HL-60 (cell line): Measurements from ENCODE around the gene PLCG1.

Source experiments
- DNase-seq, 2 experiments: peaks; one replicate each; pipeline ENCODE4 v3.0.0-alpha.2; 2010 to 2020; ENCODE audit warnings: low read depth in 1 of 2, low spot score in 1 of 2
- H3K27ac ChIP-seq: fragments of 250-450 bp; sonication (Bioruptor Pico); replicated peaks from 2 replicates; pipeline ENCODE4 v1.5.1; 2020; ENCODE audit warnings: mild to moderate bottlenecking, moderate library complexity
- H3K27me3 ChIP-seq: fragments of 250-450 bp; sonication (Bioruptor Pico); 2 replicates; pipeline ENCODE4 v1.5.1; 2021; ENCODE audit warnings: mild to moderate bottlenecking, moderate library complexity; ENCODE audit not compliant: insufficient read depth, poor library complexity, severe bottlenecking
- H3K4me3 ChIP-seq: replicated peaks from 2 replicates; pipeline ENCODE4 v1.5.1; 2011; ENCODE audit warnings: mild to moderate bottlenecking, control low read depth, low read length; ENCODE audit not compliant: insufficient read depth
- CTCF ChIP-seq: IDR thresholded peaks from one replicate; pipeline ENCODE4 v1.5.1; 2011; ENCODE audit warnings: low read length, control low read depth, inconsistent platforms; ENCODE audit not compliant: insufficient read depth
- GABPA ChIP-seq: IDR thresholded peaks from 2 replicates; pipeline ENCODE4 v1.6.1; 2012; ENCODE audit warnings: low read depth
- POLR2AphosphoS5 ChIP-seq: IDR thresholded peaks from 2 replicates; pipeline ENCODE4 v1.6.1; 2012; ENCODE audit warnings: low read depth
- REST ChIP-seq: IDR thresholded peaks from 2 replicates; pipeline ENCODE4 v1.6.1; 2012; ENCODE audit warnings: low read depth; ENCODE audit not compliant: insufficient replicate concordance
- SPI1 ChIP-seq: IDR thresholded peaks from 2 replicates; pipeline ENCODE4 v1.6.1; 2012; ENCODE audit warnings: low read depth, mild to moderate bottlenecking, borderline replicate concordance

Gene PLCG1

GRCh38 chr20:41154436-41155176, 17.3 kb downstream of the PLCG1 start:
- Histone ChIP-seq H3K27ac (no peak overlapping the region), H3K27me3 (peaks cover 6% of the 10 kb centered on the region), H3K4me3 (no peak overlapping the region)
- TF ChIP-seq CTCF, result no peak
- no peak for DNase-seq

GRCh38 chr20:41155261-41155660, 17.9 kb downstream of the PLCG1 start:
- H3K27me3 ChIP-seq, result peaks cover 6% of the 10 kb centered on the region
- H3K4me3 ChIP-seq, result no peak overlapping the region
- no peak for TF ChIP-seq POLR2AphosphoS5
- TF ChIP-seq GABPA, result no peak
- no peak for TF ChIP-seq CTCF
- no peak for TF ChIP-seq SPI1
- no peak for TF ChIP-seq REST
- H3K27ac ChIP-seq, result no peak overlapping the region
- no peak for DNase-seq

- no peak for DNase-seq
- Histone ChIP-seq H3K27me3 (peaks cover 6% of the 10 kb centered on the region), H3K27ac (no peak overlapping the region), H3K4me3 (no peak overlapping the region)
- no peak for TF ChIP-seq REST
- no peak for TF ChIP-seq POLR2AphosphoS5
- TF ChIP-seq SPI1, result no peak
- TF ChIP-seq GABPA, result no peak
- no peak for TF ChIP-seq CTCF
These were observed 20.8 kb downstream of the PLCG1 start for GRCh38 chr20:41158082-41158625.

GRCh38 chr20:41159547-41159946, 22.2 kb downstream of the PLCG1 start:
- Histone ChIP-seq H3K4me3 (no peak overlapping the region), H3K27ac (no peak overlapping the region), H3K27me3 (peaks cover 6% of the 10 kb centered on the region)
- TF ChIP-seq POLR2AphosphoS5 (no peak), SPI1 (no peak), CTCF (no peak), REST (no peak), GABPA (no peak)
- no peak for DNase-seq
